ENCODE data around the gene M6PR. TPM values are rescaled to one million over a fixed set of nuclear protein-coding genes. Genes with fewer than 3 reads are reported as not detected.
"Not testable (repeated sequence)": the region's sequence is repeated elsewhere in the genome, so short reads cannot be mapped to it uniquely, and the experiment has no call there.

The M6PR gene
- total RNA-seq, 3 donors from 2014 or later, result 118 to 149 (median 138) TPM

GRCh38 chr12:8905546-8905945, 43.9 kb downstream of the M6PR start:
- H3K27ac ChIP-seq, result no peak overlapping the region
- no peaks in the 10 kb centered on the region for H3K4me1 ChIP-seq
- no peaks in the 10 kb centered on the region for H3K36me3 ChIP-seq
- no peak for TF ChIP-seq POLR2AphosphoS5 (IDR thresholded peaks at IDR 0.05)
- no peak for TF ChIP-seq POLR2A (IDR thresholded peaks at IDR 0.05)
- TF ChIP-seq CTCF (IDR thresholded peaks at IDR 0.05), result no peak
- no peaks in the 10 kb centered on the region for H3K27me3 ChIP-seq
- intact Hi-C loops (cut with DNase I; ENCODE audit: low total_unique reads), result no loop called here
- H3K4me3 ChIP-seq, result no peak overlapping the region
- no peak for DNase-seq (ENCODE audit: low spot score in 2 of 2)
- H3K9me3 ChIP-seq, result no peaks in the 10 kb centered on the region

GRCh38 chr12:8904665-8905064, 44.8 kb downstream of the M6PR start:
- no peak overlapping the region for H3K4me3 ChIP-seq
- no peak for DNase-seq (ENCODE audit: low spot score in 2 of 2)
- no peaks in the 10 kb centered on the region for H3K36me3 ChIP-seq
- no peak overlapping the region for H3K27ac ChIP-seq
- no peaks in the 10 kb centered on the region for H3K9me3 ChIP-seq
- intact Hi-C loops (cut with DNase I; ENCODE audit: low total_unique reads), result no loop called here
- no peaks in the 10 kb centered on the region for H3K4me1 ChIP-seq
- no peaks in the 10 kb centered on the region for H3K27me3 ChIP-seq
- TF ChIP-seq POLR2AphosphoS5 (IDR thresholded peaks at IDR 0.05) (no peak), CTCF (IDR thresholded peaks at IDR 0.05) (no peak), POLR2A (IDR thresholded peaks at IDR 0.05) (no peak)

GRCh38 chr12:8903646-8904045, 45.8 kb downstream of the M6PR start:
- TF ChIP-seq CTCF (IDR thresholded peaks at IDR 0.05) (no peak), POLR2AphosphoS5 (IDR thresholded peaks at IDR 0.05) (no peak)
- intact Hi-C loops (cut with DNase I; ENCODE audit: low total_unique reads), result no loop called here
- no peaks in the 10 kb centered on the region for H3K36me3 ChIP-seq
- no peaks in the 10 kb centered on the region for H3K4me1 ChIP-seq
- H3K9me3 ChIP-seq, result no peaks in the 10 kb centered on the region
- no peak overlapping the region for H3K27ac ChIP-seq
- no peaks in the 10 kb centered on the region for H3K27me3 ChIP-seq
- no peak for DNase-seq (ENCODE audit: low spot score in 2 of 2)
- no peak overlapping the region for H3K4me3 ChIP-seq

- H3K27ac ChIP-seq; H3K36me3 ChIP-seq; H3K4me3 ChIP-seq; intact Hi-C loops (cut with DNase I; ENCODE audit: low total_unique reads); H3K27me3 ChIP-seq; H3K4me1 ChIP-seq; H3K9me3 ChIP-seq; DNase-seq (ENCODE audit: low spot score in 2 of 2): not testable (repeated sequence)
Observed at GRCh38 chr12:8902703-8903102, 46.7 kb downstream of the M6PR start.

GRCh38 chr12:8899830-8900229, 49.6 kb downstream of the M6PR start:
- Histone ChIP-seq H3K4me3 (no peak overlapping the region), H3K9me3 (no peaks in the 10 kb centered on the region), H3K27ac (no peak overlapping the region), H3K4me1 (no peaks in the 10 kb centered on the region), H3K36me3 (no peaks in the 10 kb centered on the region), H3K27me3 (no peaks in the 10 kb centered on the region)
- TF ChIP-seq POLR2A (IDR thresholded peaks at IDR 0.05) (no peak), POLR2AphosphoS5 (IDR thresholded peaks at IDR 0.05) (no peak), CTCF (IDR thresholded peaks at IDR 0.05) (no peak)
- intact Hi-C loops (cut with DNase I; ENCODE audit: low total_unique reads), result no loop called here
- DNase-seq (ENCODE audit: low spot score in 2 of 2), result no peak

GRCh38 chr12:8897081-8897480, 52.4 kb downstream of the M6PR start:
- no peak overlapping the region for H3K27ac ChIP-seq
- no peak for DNase-seq (ENCODE audit: low spot score in 2 of 2)
- H3K27me3 ChIP-seq, result no peaks in the 10 kb centered on the region
- no peak overlapping the region for H3K4me3 ChIP-seq
- TF ChIP-seq POLR2A (IDR thresholded peaks at IDR 0.05) (no peak), CTCF (IDR thresholded peaks at IDR 0.05) (no peak), POLR2AphosphoS5 (IDR thresholded peaks at IDR 0.05) (no peak)
- no peaks in the 10 kb centered on the region for H3K9me3 ChIP-seq
- H3K4me1 ChIP-seq, result no peaks in the 10 kb centered on the region
- intact Hi-C loops (cut with DNase I; ENCODE audit: low total_unique reads), result no loop called here
- H3K36me3 ChIP-seq, result no peaks in the 10 kb centered on the region

Measured in breast epithelium (tissue), 4 donors.